Heart left ventricle (tissue), 13 donors: ENCODE results near the gene OCIAD1.

Experiments
- CTCF ChIP-seq, 12 donors: fragments of 200-600 bp; sonication (generic) in 4 of 12; IDR thresholded peaks; one replicate each; pipeline versions ENCODE4 v1.5.0 to v1.8.0; 2018 to 2022; ENCODE audit warnings: antibody characterized with exemption in 12 of 12, mild to moderate bottlenecking in 5 of 12
- POLR2A ChIP-seq, 2 donors: fragments of 450-650 bp; IDR thresholded peaks; one replicate each; pipeline ENCODE4 v1.6.1; 2017; ENCODE audit warnings: antibody characterized with exemption in 2 of 2, mild to moderate bottlenecking in 2 of 2, moderate library complexity in 2 of 2
- donor health status: ischemic (EF 13 %, LVEDD 7.1; RV severe dilation, severe dysfunction).
- donor health status: DM: no; HTN: yes; CAD: no.
- donor health status: DM: no; HTN: no; CAD: no.
- donor health status: ischemic (EF 25% LVEDD 6.9; RV normal size, moderate dysfunction).
- donor health status: ischemic (EF 25% LVEDD 5.7; RV mildly dilated, moderate dysfunction).
- donor health status: ischemic (EF 35%, LVEDD 5.7; RV mildly dilated, moderate dysfunction).
- donor health status: nonischemic (EF 11% LVEDD 7.7; RV severe dilation, severe dysfunction).
- donor health status: DM: yes; HTN: yes; CAD: no.
- donor health status: PGD.
- donor health status: ischemic (EF 29% LVEDD 5.4; RV normal size, mild dysfunction).
- donor health status: nonischemic (EF 23%, LVEDD 6.1; RV moderate dilation, normal function).

GRCh38 chr4:48787056-48787455 is 43.8 kb upstream of the OCIAD1 start:
- TF ChIP-seq CTCF (IDR thresholded peaks at IDR 0.05) = no peak
- no peak for TF ChIP-seq POLR2A (IDR thresholded peaks at IDR 0.05)
